NT2/D1 (cell line): Measurements from ENCODE around the gene HS6ST2.
"Not testable (repeated sequence)": the region's sequence is repeated elsewhere in the genome, so short reads cannot be mapped to it uniquely, and the experiment has no call there.

Experiments used
- DNase-seq: peaks from one replicate; pipeline ENCODE4 v3.0.0-alpha.2; 2011; ENCODE audit warnings: low read depth, low spot score
- H3K27me3 ChIP-seq: 2 replicates; pipeline ENCODE4 v1.6.0; 2011; ENCODE audit warnings: mild to moderate bottlenecking; ENCODE audit not compliant: insufficient read length, insufficient read depth
- H3K36me3 ChIP-seq: 2 replicates; pipeline ENCODE4 v1.6.1; 2011; ENCODE audit warnings: mild to moderate bottlenecking, low read length, mixed read lengths; ENCODE audit not compliant: insufficient read depth, insufficient read length
- H3K4me1 ChIP-seq: 2 replicates; pipeline ENCODE4 v1.5.1; 2011; ENCODE audit not compliant: insufficient read depth, insufficient read length
- H3K4me3 ChIP-seq: 2 replicates; pipeline ENCODE4 v1.5.1; 2011; ENCODE audit warnings: low read depth; ENCODE audit not compliant: insufficient read length
- H3K9ac ChIP-seq: 2 replicates; pipeline ENCODE4 v1.6.0; 2011; ENCODE audit warnings: low read depth; ENCODE audit not compliant: insufficient read length
- H3K9me3 ChIP-seq: 2 replicates; pipeline ENCODE4 v1.5.1; 2011; ENCODE audit warnings: mild to moderate bottlenecking, low read length; ENCODE audit not compliant: insufficient read depth
- SUZ12 ChIP-seq: IDR thresholded peaks from 2 replicates; pipeline ENCODE4 v1.6.1; 2011; ENCODE audit not compliant: insufficient read length, insufficient read depth; ENCODE audit errors: extremely low read depth
- YY1 ChIP-seq: IDR thresholded peaks from 2 replicates; pipeline ENCODE4 v1.6.1; 2011; ENCODE audit not compliant: insufficient read length, insufficient read depth
- ZNF274 ChIP-seq: IDR thresholded peaks from 2 replicates; pipeline ENCODE4 v1.6.1; 2011; ENCODE audit warnings: mild to moderate bottlenecking, low read depth, low read length

HS6ST2 gene

GRCh38 chrX:132900633-132901293 lies 57.7 kb downstream of the HS6ST2 start:
- Histone ChIP-seq H3K27me3 (no peaks in the 10 kb centered on the region), H3K4me3 (no peak overlapping the region), H3K9ac (no peak overlapping the region), H3K4me1 (no peaks in the 10 kb centered on the region), H3K36me3 (no peaks in the 10 kb centered on the region), H3K9me3 (no peaks in the 10 kb centered on the region)
- no peak for TF ChIP-seq SUZ12
- TF ChIP-seq ZNF274 = no peak
- no peak for TF ChIP-seq YY1
- no peak for DNase-seq

DNA sequence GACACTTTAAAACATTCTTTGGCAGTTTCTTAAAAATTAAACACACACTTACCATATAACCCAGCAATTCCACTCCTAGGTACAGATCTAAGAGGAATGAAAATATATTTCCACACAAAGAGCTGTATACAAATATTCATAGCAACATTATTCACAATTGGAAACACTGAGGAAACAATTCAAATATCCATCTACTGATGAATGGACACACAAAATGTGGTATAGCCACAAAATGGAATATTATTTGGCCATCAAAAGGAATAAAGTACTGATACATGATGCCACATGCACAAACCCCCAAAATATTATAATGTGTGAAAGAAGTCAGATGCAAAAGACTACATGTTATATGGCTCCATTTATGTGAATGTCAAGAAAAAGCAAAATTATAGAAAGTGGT lies 70.9 kb downstream of the HS6ST2 start:
- H3K4me1 ChIP-seq = no peaks in the 10 kb centered on the region
- H3K4me3 ChIP-seq = no peak overlapping the region
- no peak for DNase-seq
- no peaks in the 10 kb centered on the region for H3K9me3 ChIP-seq
- H3K36me3 ChIP-seq = no peaks in the 10 kb centered on the region
- no peak for TF ChIP-seq ZNF274
- no peak for TF ChIP-seq SUZ12
- TF ChIP-seq YY1 = no peak
- H3K27me3 ChIP-seq = no peaks in the 10 kb centered on the region
- H3K9ac ChIP-seq = no peak overlapping the region

GRCh38 chrX:132883358-132883915 lies 75.0 kb downstream of the HS6ST2 start:
- Histone ChIP-seq H3K9me3 (no peaks in the 10 kb centered on the region), H3K4me1 (no peaks in the 10 kb centered on the region), H3K4me3 (no peak overlapping the region), H3K36me3 (no peaks in the 10 kb centered on the region), H3K27me3 (no peaks in the 10 kb centered on the region), H3K9ac (no peak overlapping the region)
- no peak for TF ChIP-seq SUZ12
- TF ChIP-seq ZNF274 = no peak
- no peak for TF ChIP-seq YY1
- no peak for DNase-seq

DNA sequence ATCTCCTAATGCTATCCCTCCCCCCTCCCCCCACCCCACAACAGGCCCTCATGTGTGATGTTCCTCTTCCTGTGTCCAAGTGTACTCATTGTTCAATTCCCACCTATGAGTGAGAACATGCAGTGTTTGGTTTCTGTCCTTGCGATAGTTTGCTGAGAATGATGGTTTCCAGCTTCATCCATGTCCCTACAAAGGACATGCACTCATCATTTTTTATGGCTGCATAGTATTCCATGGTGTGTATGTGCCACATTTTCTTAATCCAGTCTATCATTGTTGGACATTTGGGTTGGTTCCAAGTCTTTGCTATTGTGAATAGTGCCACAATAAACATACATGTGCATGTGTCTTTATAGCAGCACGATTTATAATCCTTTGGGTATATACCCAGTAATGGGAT lies 77.7 kb downstream of the HS6ST2 start:
- H3K9me3 ChIP-seq, DNase-seq, H3K9ac ChIP-seq, H3K36me3 ChIP-seq, H3K27me3 ChIP-seq, H3K4me1 ChIP-seq, H3K4me3 ChIP-seq: not testable (repeated sequence)

DNA sequence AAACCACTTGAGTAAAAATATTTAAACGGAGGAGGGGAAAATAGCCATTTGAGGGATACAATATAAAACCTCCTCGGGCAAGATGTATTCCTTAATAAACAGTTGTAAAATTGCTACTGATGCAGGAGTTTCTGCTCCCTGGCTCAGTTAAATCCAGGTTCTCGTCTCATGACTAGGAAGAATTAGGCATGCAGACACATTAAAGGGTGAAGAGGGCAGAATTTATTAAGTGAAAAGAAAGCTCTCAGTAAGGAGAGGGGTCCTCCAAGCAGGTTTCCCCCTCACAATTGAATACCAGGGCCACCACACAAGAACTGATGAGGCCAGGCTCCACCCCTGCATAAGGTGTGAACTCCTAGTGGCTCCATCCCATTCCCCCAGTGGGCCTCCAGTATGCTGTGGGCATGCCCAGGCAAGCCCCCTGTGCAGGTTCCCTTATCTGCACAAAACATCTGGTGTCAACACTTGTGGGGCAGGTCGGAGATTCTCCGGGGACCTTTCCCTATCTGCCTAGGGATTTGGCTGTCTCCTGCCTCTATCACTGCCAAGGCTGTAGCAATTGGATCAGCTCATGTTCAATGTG lies 80.4 kb downstream of the HS6ST2 start:
- Histone ChIP-seq H3K36me3 (no peaks in the 10 kb centered on the region), H3K9me3 (no peaks in the 10 kb centered on the region), H3K27me3 (no peaks in the 10 kb centered on the region), H3K4me1 (peaks cover 2% of the 10 kb centered on the region), H3K9ac (no peak overlapping the region), H3K4me3 (no peak overlapping the region)
- DNase-seq = no peak
- TF ChIP-seq ZNF274 (no peak), YY1 (no peak), SUZ12 (no peak)

- Histone ChIP-seq H3K9me3 (no peaks in the 10 kb centered on the region), H3K4me3 (no peak overlapping the region), H3K36me3 (no peaks in the 10 kb centered on the region), H3K27me3 (no peaks in the 10 kb centered on the region), H3K9ac (no peak overlapping the region), H3K4me1 (peaks cover 2% of the 10 kb centered on the region)
- TF ChIP-seq YY1 (no peak), ZNF274 (no peak), SUZ12 (no peak)
- DNase-seq = peak; percentile 23
These were observed 81.7 kb downstream of the HS6ST2 start for GRCh38 chrX:132876523-132877338.

DNA sequence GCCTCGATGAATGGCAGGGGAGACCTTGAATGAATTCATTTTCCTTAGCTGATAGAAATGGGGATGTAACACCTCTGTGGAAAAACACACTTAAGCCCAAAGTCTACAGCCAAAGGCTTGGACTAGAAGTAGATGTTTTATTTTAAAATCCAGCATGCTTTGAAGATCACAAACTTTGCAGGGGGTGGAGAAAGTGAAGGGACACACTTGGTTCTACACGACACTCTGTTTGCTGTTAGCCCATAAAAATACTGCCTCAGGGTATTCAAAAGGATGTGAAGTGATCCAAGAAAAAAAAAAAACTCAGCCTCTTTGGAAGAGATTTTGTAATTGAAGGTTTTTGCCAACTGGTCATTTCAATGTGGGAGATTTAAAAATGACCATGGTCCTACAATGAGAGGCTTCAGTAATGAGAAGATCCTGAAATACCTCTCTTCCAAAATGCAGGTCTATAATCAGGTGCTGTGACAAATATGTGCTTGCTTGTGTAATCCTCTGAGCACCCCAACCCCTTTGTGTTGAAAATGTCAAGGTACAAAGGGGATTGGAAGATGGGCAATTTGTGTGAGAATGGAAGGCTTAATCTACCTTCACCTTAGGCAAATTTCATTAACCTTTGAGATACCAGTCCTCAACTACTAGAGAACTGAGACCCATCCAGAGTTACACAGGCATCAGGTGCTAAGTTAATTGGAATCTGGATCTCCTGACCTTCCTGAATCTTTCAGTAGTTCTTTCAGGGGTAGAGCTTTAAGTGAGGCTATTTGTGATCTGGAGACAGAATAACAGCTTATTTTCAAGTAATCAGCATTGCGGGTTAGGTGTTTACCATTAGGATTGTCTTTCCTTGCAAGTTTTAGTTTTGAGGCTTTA lies 82.5 kb downstream of the HS6ST2 start:
- H3K36me3 ChIP-seq = no peaks in the 10 kb centered on the region
- peaks cover 2% of the 10 kb centered on the region for H3K4me1 ChIP-seq
- H3K27me3 ChIP-seq = no peaks in the 10 kb centered on the region
- TF ChIP-seq ZNF274 (no peak), SUZ12 (no peak), YY1 (no peak)
- H3K9ac ChIP-seq = no peak overlapping the region
- no peak overlapping the region for H3K4me3 ChIP-seq
- DNase-seq = peak; percentile 43
- no peaks in the 10 kb centered on the region for H3K9me3 ChIP-seq
